HepG2 (cell line): ENCODE results near the gene PTPMT1. TPM values are rescaled to one million over a fixed set of nuclear protein-coding genes. Genes with fewer than 3 reads are reported as not detected.

Experiments
- GLMP ChIP-seq: sonication (generic); formaldehyde crosslinking; IDR thresholded peaks from 2 replicates; pipeline ENCODE4 v1.9.0; 2021; ENCODE audit warnings: missing genetic modification reagents, mild to moderate bottlenecking, borderline replicate concordance
- GMEB2 ChIP-seq: IDR thresholded peaks from 2 replicates; pipeline ENCODE4 v1.6.1; 2016; ENCODE audit warnings: missing biosample characterization, missing genetic modification reagents, low read depth
- MED13 ChIP-seq: sonication (generic); formaldehyde crosslinking; IDR thresholded peaks from 2 replicates; pipeline ENCODE4 v1.5.0; 2020; ENCODE audit warnings: missing genetic modification reagents
- SRY ChIP-seq: sonication (generic); formaldehyde crosslinking; IDR thresholded peaks from 2 replicates; pipeline ENCODE4 v1.8.0; 2022; ENCODE audit warnings: mild to moderate bottlenecking, missing genetic modification reagents
- ZBTB14 ChIP-seq: sonication (generic); formaldehyde crosslinking; IDR thresholded peaks from 2 replicates; pipeline ENCODE4 v1.4.0; 2020; ENCODE audit warnings: missing genetic modification reagents
- ZNF17 ChIP-seq: sonication (generic); formaldehyde crosslinking; IDR thresholded peaks from 2 replicates; pipeline ENCODE4 v1.5.0; 2020; ENCODE audit warnings: mild to moderate bottlenecking, missing genetic modification reagents
- ZNF230 ChIP-seq: sonication (generic); formaldehyde crosslinking; IDR thresholded peaks from 2 replicates; pipeline ENCODE4 v1.4.0; 2020; ENCODE audit warnings: mild to moderate bottlenecking, missing genetic modification reagents
- ZNF256 ChIP-seq: sonication (generic); formaldehyde crosslinking; conservative IDR thresholded peaks from 2 replicates; pipeline ENCODE4 v1.4.0; 2020; ENCODE audit warnings: missing genetic modification reagents
- ZNF772 ChIP-seq: sonication (generic); formaldehyde crosslinking; IDR thresholded peaks from 2 replicates; pipeline ENCODE4 v1.5.0; 2020; ENCODE audit warnings: mild to moderate bottlenecking, missing genetic modification reagents
- polyA plus RNA-seq, 8 experiments: library from polyadenylated mRNA; depleted of rRNA in 3 of 8; stranded (reverse) in 7 of 8; unstranded in 1 of 8; fragments of >200 nt; fragmentation: Illumina TruSeq in 4 of 8; extraction: Trizol in 4 of 8; gene quantifications; 2 replicates each; pipeline versions ENCODE4 v1.2.1 to v1.2.3, GENCODE V29; 2011 to 2016; ENCODE audit warnings: low read depth in 4 of 8, missing spikeins in 1 of 8, mixed read lengths in 1 of 8; ENCODE audit not compliant: insufficient read depth in 1 of 8
- total RNA-seq, 5 experiments: library from RNA; depleted of rRNA; stranded (reverse); fragments of >200 nt; fragmentation: Illumina TruSeq; extraction: Trizol; gene quantifications; 2 replicates each; pipeline ENCODE4 v1.2.3, GENCODE V29; 2016; ENCODE audit warnings: low read depth in 1 of 5

PTPMT1 gene
- total and polyA plus RNA-seq, 2 of the 13 experiments (the other 11 are each of a cell fraction or from before 2014, with no cell fraction given) = 55.6 to 129 TPM

- no peak for TF ChIP-seq ZNF17
- no peak for TF ChIP-seq ZBTB14 (CRISPR knock-in tag)
- TF ChIP-seq ZNF256 (CRISPR knock-in tag) = no peak
- TF ChIP-seq GMEB2 (CRISPR knock-in tag) = peak; percentile 91
- peak; percentile 56; the same call in 1 of the 2 replicates for TF ChIP-seq ZNF230 (CRISPR knock-in tag)
- TF ChIP-seq SRY (CRISPR knock-in tag) = 0 out of 2 replicates have a peak, but pooled peaks have one; percentile 26
- peak; percentile 65; the same call in 1 of the 2 replicates for TF ChIP-seq ZNF772 (CRISPR knock-in tag)
- TF ChIP-seq MED13 (CRISPR knock-in tag) = peak; percentile 55; the same call in 1 of the 2 replicates
- TF ChIP-seq GLMP (CRISPR knock-in tag) = no peak
Observed at GRCh38 chr11:47552566-47553405, 12.6 kb upstream of the PTPMT1 start, which contains the start of gene CELF1 (continued).
